Activated naive CD8-positive, alpha-beta T cell (primary cell): Measurements from ENCODE around the gene HOGA1.
A peak's percentile ranks its signal among the peaks of the same experiment; 100 is the strongest.

Experiments used
- H3K27ac Mint-ChIP-seq: one replicate; pipeline ENCODE4 v1.8.0; 2021; ENCODE audit warnings: mixed read lengths
- H3K27me3 Mint-ChIP-seq: one replicate; pipeline ENCODE4 v1.8.0; 2021; ENCODE audit warnings: mixed read lengths
- H3K36me3 Mint-ChIP-seq: one replicate; pipeline ENCODE4 v1.8.0; 2021; ENCODE audit warnings: mixed read lengths
- H3K4me1 Mint-ChIP-seq: one replicate; pipeline ENCODE4 v1.8.0; 2021; ENCODE audit warnings: low read depth, mixed read lengths
- H3K4me3 Mint-ChIP-seq: one replicate; pipeline ENCODE4 v1.8.0; 2021; ENCODE audit warnings: mild to moderate bottlenecking, mixed read lengths
- H3K9me3 Mint-ChIP-seq: one replicate; pipeline ENCODE4 v1.8.0; 2021; ENCODE audit warnings: low read depth, mixed read lengths

HOGA1 gene

DNA sequence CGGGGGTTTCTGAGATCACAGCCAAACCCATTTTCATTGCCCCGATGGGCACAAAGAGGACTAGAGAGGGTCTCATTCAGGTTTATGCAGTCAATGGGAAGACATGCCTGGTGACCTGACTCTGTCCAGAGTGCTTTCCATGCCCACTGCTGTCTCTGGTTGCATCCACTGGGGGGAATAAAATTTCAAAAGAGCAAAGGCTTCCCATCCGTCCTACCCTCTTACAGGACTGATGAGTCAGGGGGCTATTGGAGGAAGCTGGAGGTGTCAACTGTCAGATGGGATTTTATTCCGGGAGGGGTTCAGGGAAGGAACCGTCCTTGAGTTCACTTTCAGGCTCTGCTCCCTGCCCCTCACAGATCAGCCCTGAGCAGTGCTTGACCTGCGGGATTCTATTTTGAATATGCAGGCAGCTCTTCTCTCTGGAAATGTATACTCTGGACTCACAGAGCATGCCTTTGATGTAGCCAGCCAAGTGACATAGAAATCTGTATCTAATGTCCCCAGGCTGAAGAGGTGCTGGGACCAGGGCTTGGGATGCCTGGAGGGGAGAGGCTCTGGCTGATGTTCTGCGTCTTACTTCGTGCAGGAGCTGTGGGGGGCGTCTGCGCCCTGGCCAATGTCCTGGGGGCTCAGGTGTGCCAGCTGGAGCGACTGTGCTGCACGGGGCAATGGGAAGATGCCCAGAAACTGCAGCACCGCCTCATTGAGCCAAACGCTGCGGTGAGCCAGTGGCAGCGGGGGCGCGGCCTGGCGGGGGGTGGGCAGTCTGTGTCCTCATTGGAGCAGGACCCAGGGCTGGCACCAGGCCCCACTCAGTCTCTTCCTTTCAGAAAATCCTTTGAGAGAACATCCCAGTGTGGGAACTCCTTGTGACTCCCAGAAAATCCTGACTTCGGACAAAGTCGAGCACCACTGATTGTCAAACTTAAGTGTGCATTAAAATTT lies 17.4 kb downstream of the HOGA1 start:
- no peak overlapping the region for H3K27ac Mint-ChIP-seq
- H3K27me3 Mint-ChIP-seq = no peaks in the 10 kb centered on the region
- no peaks in the 10 kb centered on the region for H3K36me3 Mint-ChIP-seq
- no peaks in the 10 kb centered on the region for H3K9me3 Mint-ChIP-seq
- no peaks in the 10 kb centered on the region for H3K4me1 Mint-ChIP-seq
- no peak overlapping the region for H3K4me3 Mint-ChIP-seq

DNA sequence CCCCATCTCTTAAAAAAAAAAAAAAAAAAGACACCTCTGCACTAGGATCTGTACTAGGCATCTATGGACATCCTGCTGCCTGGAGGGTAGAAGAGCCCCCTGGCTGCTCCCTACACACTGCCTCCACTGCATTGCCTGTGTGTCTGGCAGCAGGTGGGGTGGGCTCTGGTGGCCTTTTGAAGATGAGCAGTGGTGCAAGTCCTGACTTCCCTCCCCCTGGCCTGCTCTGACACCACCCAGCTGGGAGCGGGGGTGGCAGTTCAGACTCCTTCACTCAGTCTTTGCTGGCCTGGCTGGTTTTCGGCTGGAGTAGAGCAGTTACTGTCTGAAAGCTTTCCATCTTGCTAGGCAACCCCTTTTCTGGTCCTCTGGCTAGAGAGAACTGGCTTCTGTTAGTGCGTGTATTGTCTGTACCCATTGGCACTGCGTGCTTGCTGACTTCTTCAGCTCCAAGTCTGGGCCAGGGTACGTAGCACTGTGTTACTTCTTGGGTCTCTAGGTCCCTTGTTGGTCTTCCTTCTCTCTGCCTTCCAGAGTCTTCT lies 23.0 kb downstream of the HOGA1 start:
- H3K4me1 Mint-ChIP-seq = no peaks in the 10 kb centered on the region

DNA sequence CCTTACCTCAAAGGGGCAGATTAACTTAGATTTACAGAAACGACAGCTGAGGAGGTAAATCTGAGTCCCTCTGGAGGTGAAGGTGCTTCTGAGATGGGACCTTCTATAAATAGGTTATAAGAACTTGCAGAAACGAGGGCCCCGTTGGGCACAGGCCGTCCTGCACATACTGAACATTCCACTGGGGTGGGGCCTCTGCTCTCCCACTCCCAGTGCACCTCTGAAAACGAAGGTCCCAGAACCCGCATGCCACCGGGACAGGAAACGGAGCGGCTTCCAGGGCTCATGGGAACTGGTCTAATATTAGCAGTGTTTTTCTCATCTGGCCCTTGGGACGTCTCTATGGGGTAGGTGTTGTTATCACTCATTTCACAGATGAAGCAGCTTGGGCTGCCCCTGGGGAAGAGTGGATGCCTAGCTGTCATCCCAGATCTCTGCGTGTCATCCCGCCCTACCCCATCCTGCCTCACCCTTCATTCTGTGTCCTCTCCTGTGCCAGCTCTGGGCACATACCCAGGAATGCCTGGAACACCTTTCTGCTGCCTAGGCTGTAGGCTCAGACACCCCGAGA lies 24.9 kb downstream of the HOGA1 start:
- Mint-ChIP-seq H3K4me1 (no peaks in the 10 kb centered on the region), H3K4me3 (no peak overlapping the region), H3K27me3 (no peaks in the 10 kb centered on the region), H3K36me3 (no peaks in the 10 kb centered on the region), H3K27ac (no peak overlapping the region), H3K9me3 (no peaks in the 10 kb centered on the region)

More for the DNA sequence above, 23.0 kb downstream of the HOGA1 start:
- H3K27me3 Mint-ChIP-seq = no peaks in the 10 kb centered on the region
- no peak overlapping the region for H3K27ac Mint-ChIP-seq
- H3K9me3 Mint-ChIP-seq = no peaks in the 10 kb centered on the region
- H3K4me3 Mint-ChIP-seq = no peak overlapping the region
- no peaks in the 10 kb centered on the region for H3K36me3 Mint-ChIP-seq

DNA sequence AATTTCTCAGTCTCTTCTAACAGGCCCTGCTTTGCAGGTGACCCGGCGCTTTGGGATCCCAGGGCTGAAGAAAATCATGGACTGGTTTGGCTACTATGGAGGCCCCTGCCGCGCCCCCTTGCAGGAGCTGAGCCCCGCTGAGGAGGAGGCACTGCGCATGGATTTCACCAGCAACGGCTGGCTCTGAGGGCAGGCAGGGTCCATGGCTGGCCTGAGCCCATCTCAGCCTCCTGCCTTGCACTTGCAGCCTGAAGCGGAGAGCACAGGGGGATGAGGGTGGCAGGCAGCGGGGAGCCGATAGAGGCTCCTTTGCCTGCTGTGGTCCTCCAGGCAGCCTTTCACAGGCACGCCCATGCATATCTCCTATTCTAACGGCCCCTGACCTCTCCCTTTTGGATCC lies 27.3 kb downstream of the HOGA1 start:
- no peaks in the 10 kb centered on the region for H3K36me3 Mint-ChIP-seq
- no peaks in the 10 kb centered on the region for H3K9me3 Mint-ChIP-seq
- H3K27ac Mint-ChIP-seq = no peak overlapping the region
- no peak overlapping the region for H3K4me3 Mint-ChIP-seq
- H3K27me3 Mint-ChIP-seq = no peaks in the 10 kb centered on the region
- H3K4me1 Mint-ChIP-seq = no peaks in the 10 kb centered on the region

DNA sequence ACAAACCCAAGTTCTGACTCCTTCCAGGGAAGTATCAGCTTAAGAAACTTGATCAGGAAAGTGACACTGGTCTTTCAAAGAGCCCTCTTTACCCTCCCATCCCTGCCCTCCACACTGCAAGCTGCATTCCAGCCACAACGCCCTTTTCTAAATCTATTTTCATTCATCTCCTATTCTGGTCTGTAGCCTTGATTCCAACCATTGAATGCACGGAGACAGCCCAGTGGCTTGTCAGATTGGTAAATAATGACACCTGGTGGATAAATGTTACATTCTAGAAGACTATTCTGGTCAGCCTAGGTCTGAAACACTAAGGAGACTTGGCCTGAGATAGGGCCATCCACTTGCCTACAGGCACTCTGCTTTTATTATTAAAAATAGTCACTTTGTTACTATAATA lies 28.2 kb downstream of the HOGA1 start:
- Mint-ChIP-seq H3K4me1 (no peaks in the 10 kb centered on the region), H3K9me3 (no peaks in the 10 kb centered on the region), H3K27ac (no peak overlapping the region), H3K36me3 (peaks cover 2% of the 10 kb centered on the region), H3K4me3 (no peak overlapping the region), H3K27me3 (no peaks in the 10 kb centered on the region)

DNA sequence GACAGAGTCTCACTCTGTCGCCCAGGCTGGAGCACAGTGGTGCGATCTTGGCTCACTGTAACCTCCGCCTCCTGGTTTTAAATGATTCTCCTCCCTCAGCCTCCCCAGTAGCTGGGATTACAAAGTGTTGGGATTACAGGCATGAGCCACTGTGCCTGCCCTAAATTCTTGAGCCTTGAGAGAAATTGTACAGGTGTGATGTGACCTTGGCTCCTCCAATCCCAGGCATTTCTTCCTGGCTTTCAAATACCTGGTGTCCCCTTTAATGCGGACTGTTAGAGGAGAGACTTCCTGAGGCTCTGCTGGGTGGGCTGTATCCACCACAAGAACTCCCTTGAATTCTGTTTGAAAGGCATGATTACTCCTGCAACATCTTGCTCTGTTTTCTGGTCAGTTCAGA lies 34.1 kb downstream of the HOGA1 start:
- Mint-ChIP-seq H3K36me3 (peaks cover 2% of the 10 kb centered on the region), H3K9me3 (no peaks in the 10 kb centered on the region), H3K4me1 (no peaks in the 10 kb centered on the region), H3K27ac (no peak overlapping the region), H3K27me3 (no peaks in the 10 kb centered on the region), H3K4me3 (no peak overlapping the region)

DNA sequence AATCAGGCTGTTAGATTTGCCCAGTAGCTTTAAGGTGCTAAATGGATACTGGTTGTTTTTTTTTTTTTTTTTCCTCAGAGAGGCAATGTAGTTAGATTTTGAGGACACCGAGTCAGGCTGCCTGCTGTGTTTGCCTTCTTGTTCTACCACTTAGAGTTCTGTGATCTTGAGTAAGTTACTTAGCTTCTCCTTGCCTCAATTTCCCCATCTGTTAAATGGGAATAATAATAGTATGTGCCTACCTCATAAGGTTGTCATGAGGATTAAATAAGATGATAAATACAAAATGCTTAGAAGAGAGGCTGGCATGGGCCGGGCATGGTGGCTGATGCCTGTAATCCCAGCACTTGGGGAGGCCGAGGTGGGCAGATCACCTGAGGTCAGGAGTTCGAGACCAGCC lies 34.5 kb downstream of the HOGA1 start:
- Mint-ChIP-seq H3K4me1 (no peaks in the 10 kb centered on the region), H3K9me3 (no peaks in the 10 kb centered on the region), H3K4me3 (no peak overlapping the region), H3K27ac (no peak overlapping the region), H3K36me3 (peaks cover 2% of the 10 kb centered on the region), H3K27me3 (no peaks in the 10 kb centered on the region)

DNA sequence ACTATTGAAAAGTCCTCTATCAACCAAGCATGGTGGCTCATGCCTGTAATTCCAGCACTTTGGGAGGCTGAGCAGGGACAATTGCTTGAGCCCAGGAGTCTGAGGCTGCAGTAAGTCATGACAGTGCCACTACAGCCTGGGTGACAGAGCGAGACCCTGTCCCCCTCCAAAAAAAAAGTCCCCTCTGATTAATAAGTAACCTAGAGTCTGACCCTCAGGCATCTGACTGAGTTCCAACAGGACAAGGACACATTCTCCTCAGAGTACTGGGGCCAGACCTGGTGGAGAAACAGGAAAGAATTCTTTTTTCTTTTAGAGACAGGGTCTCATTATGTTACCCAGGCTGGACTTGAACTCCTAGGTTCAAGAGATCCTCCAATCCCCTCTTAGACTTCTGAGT lies 39.1 kb downstream of the HOGA1 start:
- Mint-ChIP-seq H3K27ac (no peak overlapping the region), H3K4me3 (no peak overlapping the region), H3K9me3 (no peaks in the 10 kb centered on the region), H3K27me3 (no peaks in the 10 kb centered on the region), H3K4me1 (no peaks in the 10 kb centered on the region), H3K36me3 (no peaks in the 10 kb centered on the region)

DNA sequence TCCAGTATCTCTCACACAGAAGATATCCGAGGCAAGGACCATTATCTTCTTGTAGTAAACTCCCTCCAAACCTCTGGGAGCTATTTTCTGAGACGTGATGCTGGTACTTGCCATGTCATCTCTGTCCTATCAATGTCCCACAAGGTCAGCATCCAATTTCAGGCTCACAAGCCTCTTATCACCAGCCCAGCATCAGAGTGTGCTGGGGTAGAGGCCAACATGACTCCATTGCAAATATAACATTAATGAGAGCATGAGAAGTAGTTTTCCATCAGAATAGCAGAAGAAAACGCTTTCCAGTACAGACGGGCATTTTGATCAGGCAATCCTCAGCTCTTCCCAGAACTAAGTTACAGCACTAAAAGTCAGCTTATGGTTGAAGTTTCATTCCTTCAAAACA lies 43.5 kb downstream of the HOGA1 start:
- Mint-ChIP-seq H3K4me1 (peaks cover 2% of the 10 kb centered on the region), H3K9me3 (no peaks in the 10 kb centered on the region), H3K27me3 (no peaks in the 10 kb centered on the region), H3K4me3 (no peak overlapping the region), H3K36me3 (no peaks in the 10 kb centered on the region), H3K27ac (no peak overlapping the region)

DNA sequence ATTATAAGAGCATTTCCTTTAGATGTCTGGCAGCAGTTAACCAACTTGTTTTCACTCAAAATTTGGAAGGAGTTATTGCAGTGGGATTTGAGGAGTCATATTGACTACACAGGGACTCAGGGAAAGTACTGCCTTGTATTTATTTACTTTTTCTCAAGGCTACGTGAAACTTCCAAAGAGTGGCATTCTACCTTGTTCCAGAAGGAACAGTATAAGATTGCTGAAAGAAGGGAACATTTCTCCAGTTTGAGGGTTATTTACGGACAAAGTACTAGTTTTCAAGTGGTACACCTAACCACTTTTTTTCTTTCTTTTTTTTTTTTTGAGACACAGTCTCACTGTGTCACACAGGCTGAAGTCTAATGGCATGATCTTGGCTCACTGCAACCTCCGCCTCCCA lies 44.0 kb downstream of the HOGA1 start:
- Mint-ChIP-seq H3K36me3 (peaks cover 1% of the 10 kb centered on the region), H3K4me3 (no peak overlapping the region), H3K27me3 (no peaks in the 10 kb centered on the region), H3K27ac (no peak overlapping the region), H3K4me1 (peaks cover 6% of the 10 kb centered on the region), H3K9me3 (no peaks in the 10 kb centered on the region)

DNA sequence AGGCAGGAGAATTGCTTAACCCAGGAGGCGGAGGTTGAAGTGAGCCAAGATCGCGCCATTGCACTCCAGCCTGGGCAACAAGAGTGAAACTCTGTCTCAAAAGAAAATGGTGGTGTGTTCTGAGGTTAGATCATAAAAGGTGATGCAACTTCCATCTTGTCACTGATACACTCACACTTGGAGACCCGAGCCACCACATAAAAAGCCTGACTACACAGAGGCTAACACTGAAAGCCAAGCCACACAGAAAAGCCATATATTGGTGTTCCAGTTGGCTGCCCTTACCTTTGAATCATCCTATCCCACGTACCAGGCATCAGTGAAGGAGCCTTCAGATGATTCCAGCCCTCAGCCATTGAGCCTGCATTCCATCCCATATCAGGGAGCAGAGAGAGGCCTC lies 45.1 kb downstream of the HOGA1 start:
- H3K27me3 Mint-ChIP-seq = no peaks in the 10 kb centered on the region
- peaks cover 2% of the 10 kb centered on the region for H3K36me3 Mint-ChIP-seq
- H3K9me3 Mint-ChIP-seq = no peaks in the 10 kb centered on the region
- no peak overlapping the region for H3K27ac Mint-ChIP-seq
- H3K4me3 Mint-ChIP-seq = no peak overlapping the region
- H3K4me1 Mint-ChIP-seq = peaks cover 13% of the 10 kb centered on the region

DNA sequence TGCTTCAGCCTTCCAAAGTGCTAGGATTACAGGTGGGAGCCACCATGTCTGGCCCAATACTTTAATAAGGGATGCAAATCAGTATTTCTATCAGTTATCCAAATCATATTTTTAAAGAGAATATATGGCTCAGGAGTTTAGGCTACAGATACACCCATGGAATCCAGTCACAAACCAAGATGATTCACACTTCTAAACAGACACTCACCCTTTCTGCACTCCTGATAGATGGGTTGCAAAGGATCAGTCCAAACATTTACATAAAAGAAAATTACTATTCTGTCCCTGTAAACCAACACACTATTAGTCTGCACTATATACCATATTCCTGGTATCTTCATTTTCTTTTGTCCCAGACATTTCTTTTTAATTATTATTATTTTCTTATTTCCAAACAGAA lies 46.9 kb downstream of the HOGA1 start:
- H3K9me3 Mint-ChIP-seq = no peaks in the 10 kb centered on the region
- H3K4me1 Mint-ChIP-seq = peaks cover 13% of the 10 kb centered on the region
- H3K4me3 Mint-ChIP-seq = no peak overlapping the region
- no peak overlapping the region for H3K27ac Mint-ChIP-seq
- H3K27me3 Mint-ChIP-seq = no peaks in the 10 kb centered on the region
- peaks cover 2% of the 10 kb centered on the region for H3K36me3 Mint-ChIP-seq

DNA sequence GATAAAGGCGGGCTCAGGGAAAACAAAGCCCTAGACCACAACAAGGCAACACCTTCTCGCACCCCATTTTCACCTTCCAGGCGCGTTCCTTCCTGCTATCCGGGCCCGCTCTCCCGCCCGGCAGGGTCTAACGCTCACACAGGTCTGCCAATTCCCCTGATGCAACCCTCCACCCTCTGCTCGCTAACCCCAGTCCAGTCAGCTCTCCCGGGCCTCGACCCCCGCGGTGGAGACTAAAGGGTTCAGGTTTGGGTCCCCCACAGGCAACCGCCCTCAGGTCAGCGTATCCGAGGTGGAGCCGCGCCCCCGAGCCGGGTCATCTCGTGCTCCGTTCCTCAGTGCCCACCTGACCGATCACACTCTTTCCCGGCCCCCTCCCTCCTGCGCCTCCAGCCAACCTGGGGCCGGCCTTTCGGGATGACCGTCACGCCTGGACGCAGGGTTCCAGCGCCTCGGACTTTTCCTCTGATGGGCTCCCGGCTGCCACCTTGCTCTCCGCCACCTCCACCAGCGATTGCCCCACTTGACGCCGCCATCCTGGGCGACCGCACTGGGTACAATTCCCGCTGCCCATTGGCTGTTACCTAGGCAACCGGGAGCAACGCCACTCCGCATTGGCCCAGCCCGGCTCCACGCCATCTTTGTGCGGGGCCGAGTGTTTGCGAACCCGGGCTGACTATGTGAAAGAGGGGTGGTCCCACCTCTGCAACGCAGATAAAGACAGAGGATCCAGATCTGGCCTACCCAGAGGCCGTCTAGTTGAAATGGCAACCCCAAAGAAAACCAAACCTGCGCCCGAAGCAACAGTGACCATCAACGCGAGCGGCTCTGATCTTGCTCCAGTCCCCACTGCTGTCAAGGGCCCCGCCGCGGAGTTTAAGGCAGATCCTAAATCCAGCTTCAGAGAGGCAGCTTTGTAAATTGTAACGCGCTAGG lies 49.0 kb downstream of the HOGA1 start, which contains the start of gene MORN4:
TSS of gene MORN4 (minus strand) at position 552 of the 936 bp plus-strand sequence. CDS start 13,847 bp downstream, outside the sequence.
- peak within 1 kb of the TSS; percentile 91 for H3K27ac Mint-ChIP-seq
- no peaks in the 10 kb centered on the region for H3K27me3 Mint-ChIP-seq
- H3K4me1 Mint-ChIP-seq = peaks cover 13% of the 10 kb centered on the region
- no peaks in the 10 kb centered on the region for H3K9me3 Mint-ChIP-seq
- peak within 1 kb of the TSS; percentile 97 for H3K4me3 Mint-ChIP-seq
- peaks cover 2% of the 10 kb centered on the region for H3K36me3 Mint-ChIP-seq

DNA sequence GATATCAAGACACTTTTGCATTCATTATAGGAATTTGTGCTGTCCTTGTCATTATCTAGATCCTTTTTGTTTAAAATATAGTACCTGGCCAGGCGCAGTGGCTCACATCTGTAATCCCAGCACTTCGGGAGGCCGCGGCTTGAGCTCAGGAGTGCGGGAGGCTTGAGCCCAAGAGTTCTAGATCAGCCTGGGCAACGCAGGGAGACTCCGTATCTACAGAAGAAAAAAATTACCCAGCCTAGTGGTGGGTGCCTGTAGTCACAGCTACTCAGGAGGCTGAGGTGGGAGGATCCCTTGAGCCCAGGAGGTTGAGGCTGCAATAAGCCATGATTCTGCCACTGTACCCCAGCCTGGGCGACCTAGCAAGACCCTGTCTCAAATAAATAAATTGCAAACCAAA lies 49.7 kb downstream of the HOGA1 start:
- Mint-ChIP-seq H3K4me1 (peaks cover 13% of the 10 kb centered on the region), H3K9me3 (no peaks in the 10 kb centered on the region), H3K4me3 (peak overlapping the region; percentile 97), H3K27me3 (no peaks in the 10 kb centered on the region), H3K27ac (peak overlapping the region; percentile 58), H3K36me3 (peaks cover 2% of the 10 kb centered on the region)
